ENCODE results near the gene FGF18. TPM values are rescaled to one million over a fixed set of nuclear protein-coding genes. Genes with fewer than 3 reads are reported as not detected.

The FGF18 gene
- total and polyA plus RNA-seq, 9 of the 15 experiments (the other 6 are each of a cell fraction or from before 2014, with no cell fraction given): 0.05 to 0.18 (median 0.11) TPM; not detected in 6

DNA sequence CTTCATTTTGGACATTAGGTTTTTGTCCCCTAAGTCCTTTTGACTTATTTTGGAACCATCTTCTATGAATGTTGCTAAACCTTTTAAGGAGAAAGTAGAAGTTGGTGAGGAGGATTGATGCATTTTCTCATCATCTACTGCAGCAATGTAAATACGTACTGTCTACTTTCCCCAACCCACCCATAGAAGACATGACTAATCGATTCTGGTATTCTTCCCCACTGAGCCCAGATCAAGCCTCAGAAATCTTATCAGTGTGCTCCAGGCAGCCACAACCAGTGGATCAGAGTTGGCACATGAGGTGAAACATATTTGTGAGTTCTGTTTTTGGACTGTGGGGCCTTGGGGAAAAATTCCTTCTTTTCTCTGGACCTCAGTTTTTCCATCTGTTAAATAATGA, 57.7 kb downstream of the FGF18 start (continued):
- TF ChIP-seq, protein P1, sequence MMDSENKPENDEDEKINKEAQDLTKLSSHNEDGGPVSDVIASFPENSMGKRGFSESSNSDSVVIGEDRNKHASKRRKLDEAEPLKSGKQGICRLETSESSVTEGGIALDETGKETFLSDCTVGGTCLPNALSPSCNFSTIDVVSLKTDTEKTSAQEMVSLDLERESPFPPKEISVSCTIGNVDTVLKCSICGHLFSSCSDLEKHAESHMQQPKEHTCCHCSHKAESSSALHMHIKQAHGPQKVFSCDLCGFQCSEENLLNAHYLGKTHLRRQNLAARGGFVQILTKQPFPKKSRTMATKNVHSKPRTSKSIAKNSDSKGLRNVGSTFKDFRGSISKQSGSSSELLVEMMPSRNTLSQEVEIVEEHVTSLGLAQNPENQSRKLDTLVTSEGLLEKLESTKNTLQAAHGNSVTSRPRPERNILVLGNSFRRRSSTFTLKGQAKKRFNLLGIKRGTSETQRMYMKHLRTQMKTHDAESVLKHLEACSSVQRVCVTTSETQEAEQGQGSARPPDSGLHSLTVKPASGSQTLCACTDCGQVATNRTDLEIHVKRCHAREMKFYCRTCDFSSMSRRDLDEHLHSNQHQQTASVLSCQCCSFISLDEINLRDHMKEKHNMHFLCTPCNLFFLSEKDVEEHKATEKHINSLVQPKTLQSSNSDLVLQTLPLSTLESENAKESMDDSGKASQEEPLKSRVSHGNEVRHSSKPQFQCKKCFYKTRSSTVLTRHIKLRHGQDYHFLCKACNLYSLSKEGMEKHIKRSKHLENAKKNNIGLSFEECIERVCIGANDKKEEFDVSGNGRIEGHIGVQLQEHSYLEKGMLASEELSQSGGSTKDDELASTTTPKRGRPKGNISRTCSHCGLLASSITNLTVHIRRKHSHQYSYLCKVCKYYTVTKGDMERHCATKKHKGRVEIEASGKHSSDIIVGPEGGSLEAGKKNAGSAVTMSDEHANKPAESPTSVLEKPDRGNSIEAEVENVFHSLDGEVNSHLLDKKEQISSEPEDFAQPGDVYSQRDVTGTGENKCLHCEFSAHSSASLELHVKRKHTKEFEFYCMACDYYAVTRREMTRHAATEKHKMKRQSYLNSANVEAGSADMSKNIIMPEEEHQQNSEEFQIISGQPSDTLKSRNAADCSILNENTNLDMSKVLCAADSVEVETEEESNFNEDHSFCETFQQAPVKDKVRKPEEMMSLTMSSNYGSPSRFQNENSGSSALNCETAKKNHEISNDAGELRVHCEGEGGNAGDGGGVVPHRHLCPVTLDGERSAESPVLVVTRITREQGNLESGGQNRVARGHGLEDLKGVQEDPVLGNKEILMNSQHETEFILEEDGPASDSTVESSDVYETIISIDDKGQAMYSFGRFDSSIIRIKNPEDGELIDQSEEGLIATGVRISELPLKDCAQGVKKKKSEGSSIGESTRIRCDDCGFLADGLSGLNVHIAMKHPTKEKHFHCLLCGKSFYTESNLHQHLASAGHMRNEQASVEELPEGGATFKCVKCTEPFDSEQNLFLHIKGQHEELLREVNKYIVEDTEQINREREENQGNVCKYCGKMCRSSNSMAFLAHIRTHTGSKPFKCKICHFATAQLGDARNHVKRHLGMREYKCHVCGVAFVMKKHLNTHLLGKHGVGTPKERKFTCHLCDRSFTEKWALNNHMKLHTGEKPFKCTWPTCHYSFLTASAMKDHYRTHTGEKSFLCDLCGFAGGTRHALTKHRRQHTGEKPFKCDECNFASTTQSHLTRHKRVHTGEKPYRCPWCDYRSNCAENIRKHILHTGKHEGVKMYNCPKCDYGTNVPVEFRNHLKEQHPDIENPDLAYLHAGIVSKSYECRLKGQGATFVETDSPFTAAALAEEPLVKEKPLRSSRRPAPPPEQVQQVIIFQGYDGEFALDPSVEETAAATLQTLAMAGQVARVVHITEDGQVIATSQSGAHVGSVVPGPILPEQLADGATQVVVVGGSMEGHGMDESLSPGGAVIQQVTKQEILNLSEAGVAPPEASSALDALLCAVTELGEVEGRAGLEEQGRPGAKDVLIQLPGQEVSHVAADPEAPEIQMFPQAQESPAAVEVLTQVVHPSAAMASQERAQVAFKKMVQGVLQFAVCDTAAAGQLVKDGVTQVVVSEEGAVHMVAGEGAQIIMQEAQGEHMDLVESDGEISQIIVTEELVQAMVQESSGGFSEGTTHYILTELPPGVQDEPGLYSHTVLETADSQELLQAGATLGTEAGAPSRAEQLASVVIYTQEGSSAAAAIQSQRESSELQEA (IDR thresholded peaks at IDR 0.05; ENCODE audit: low read depth): no peak
- TF ChIP-seq, protein P2, sequence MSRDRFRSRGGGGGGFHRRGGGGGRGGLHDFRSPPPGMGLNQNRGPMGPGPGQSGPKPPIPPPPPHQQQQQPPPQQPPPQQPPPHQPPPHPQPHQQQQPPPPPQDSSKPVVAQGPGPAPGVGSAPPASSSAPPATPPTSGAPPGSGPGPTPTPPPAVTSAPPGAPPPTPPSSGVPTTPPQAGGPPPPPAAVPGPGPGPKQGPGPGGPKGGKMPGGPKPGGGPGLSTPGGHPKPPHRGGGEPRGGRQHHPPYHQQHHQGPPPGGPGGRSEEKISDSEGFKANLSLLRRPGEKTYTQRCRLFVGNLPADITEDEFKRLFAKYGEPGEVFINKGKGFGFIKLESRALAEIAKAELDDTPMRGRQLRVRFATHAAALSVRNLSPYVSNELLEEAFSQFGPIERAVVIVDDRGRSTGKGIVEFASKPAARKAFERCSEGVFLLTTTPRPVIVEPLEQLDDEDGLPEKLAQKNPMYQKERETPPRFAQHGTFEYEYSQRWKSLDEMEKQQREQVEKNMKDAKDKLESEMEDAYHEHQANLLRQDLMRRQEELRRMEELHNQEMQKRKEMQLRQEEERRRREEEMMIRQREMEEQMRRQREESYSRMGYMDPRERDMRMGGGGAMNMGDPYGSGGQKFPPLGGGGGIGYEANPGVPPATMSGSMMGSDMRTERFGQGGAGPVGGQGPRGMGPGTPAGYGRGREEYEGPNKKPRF (IDR thresholded peaks at IDR 0.05; ENCODE audit: low read depth, low read length): no peak
- TF ChIP-seq, protein P3, sequence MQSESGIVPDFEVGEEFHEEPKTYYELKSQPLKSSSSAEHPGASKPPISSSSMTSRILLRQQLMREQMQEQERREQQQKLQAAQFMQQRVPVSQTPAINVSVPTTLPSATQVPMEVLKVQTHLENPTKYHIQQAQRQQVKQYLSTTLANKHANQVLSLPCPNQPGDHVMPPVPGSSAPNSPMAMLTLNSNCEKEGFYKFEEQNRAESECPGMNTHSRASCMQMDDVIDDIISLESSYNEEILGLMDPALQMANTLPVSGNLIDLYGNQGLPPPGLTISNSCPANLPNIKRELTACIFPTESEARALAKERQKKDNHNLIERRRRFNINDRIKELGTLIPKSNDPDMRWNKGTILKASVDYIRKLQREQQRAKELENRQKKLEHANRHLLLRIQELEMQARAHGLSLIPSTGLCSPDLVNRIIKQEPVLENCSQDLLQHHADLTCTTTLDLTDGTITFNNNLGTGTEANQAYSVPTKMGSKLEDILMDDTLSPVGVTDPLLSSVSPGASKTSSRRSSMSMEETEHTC (IDR thresholded peaks at IDR 0.05): no peak
- TF ChIP-seq, protein P4, sequence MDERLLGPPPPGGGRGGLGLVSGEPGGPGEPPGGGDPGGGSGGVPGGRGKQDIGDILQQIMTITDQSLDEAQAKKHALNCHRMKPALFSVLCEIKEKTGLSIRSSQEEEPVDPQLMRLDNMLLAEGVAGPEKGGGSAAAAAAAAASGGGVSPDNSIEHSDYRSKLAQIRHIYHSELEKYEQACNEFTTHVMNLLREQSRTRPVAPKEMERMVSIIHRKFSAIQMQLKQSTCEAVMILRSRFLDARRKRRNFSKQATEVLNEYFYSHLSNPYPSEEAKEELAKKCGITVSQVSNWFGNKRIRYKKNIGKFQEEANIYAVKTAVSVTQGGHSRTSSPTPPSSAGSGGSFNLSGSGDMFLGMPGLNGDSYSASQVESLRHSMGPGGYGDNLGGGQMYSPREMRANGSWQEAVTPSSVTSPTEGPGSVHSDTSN (CRISPR knock-in tag; IDR thresholded peaks at IDR 0.05; ENCODE audit: low read depth): no peak
- TF ChIP-seq, protein P4 (tag; conservative IDR thresholded peaks at IDR 0.05; ENCODE audit: low read depth): no peak
- TF ChIP-seq ETV6 (IDR thresholded peaks at IDR 0.05; ENCODE audit: borderline replicate concordance in 1 of 2, low read depth in 2 of 2, low read length in 1 of 2): no peak
- no peak for TF ChIP-seq ETV6 (CRISPR knock-in tag; IDR thresholded peaks at IDR 0.05; ENCODE audit: borderline replicate concordance)
- TF ChIP-seq, protein P5, sequence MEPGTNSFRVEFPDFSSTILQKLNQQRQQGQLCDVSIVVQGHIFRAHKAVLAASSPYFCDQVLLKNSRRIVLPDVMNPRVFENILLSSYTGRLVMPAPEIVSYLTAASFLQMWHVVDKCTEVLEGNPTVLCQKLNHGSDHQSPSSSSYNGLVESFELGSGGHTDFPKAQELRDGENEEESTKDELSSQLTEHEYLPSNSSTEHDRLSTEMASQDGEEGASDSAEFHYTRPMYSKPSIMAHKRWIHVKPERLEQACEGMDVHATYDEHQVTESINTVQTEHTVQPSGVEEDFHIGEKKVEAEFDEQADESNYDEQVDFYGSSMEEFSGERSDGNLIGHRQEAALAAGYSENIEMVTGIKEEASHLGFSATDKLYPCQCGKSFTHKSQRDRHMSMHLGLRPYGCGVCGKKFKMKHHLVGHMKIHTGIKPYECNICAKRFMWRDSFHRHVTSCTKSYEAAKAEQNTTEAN (CRISPR knock-in tag; IDR thresholded peaks at IDR 0.05): no peak
- TF ChIP-seq ZC3H8 (IDR thresholded peaks at IDR 0.05): no peak
- TF ChIP-seq, protein P6, sequence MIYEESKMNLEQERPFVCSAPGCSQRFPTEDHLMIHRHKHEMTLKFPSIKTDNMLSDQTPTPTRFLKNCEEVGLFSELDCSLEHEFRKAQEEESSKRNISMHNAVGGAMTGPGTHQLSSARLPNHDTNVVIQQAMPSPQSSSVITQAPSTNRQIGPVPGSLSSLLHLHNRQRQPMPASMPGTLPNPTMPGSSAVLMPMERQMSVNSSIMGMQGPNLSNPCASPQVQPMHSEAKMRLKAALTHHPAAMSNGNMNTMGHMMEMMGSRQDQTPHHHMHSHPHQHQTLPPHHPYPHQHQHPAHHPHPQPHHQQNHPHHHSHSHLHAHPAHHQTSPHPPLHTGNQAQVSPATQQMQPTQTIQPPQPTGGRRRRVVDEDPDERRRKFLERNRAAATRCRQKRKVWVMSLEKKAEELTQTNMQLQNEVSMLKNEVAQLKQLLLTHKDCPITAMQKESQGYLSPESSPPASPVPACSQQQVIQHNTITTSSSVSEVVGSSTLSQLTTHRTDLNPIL (CRISPR knock-in tag; IDR thresholded peaks at IDR 0.05): no peak
